HCT116 (cell line): ENCODE measurements around the gene ZSCAN4. TPM values are rescaled to one million over a fixed set of nuclear protein-coding genes. Genes with fewer than 3 reads are reported as not detected.

Experiments
- ATAC-seq: fragments of 200-7000 bp; cut with Tn5 transposase; 2 replicates; pipeline ENCODE4 v1.9.1; 2020; ENCODE audit warnings: mild to moderate bottlenecking, moderate library complexity
- BruUV-seq: library from RNA; stranded (reverse); fragments of 400-500 nt; replicated peaks from 2 replicates; lab custom pipeline; 2021; lab: Mats Ljungman, UMichigan
- CTCF ChIA-PET: fragments of 300-600 bp; sonication (Branson Sonifier 250); formaldehyde crosslinking; loops from one replicate; lab custom pipeline; 2021; ENCODE audit warnings: antibody characterized with exemption; lab: Charles Lee
- POLR2A ChIA-PET: fragments of 300-600, 350-600 bp; sonication (Branson Sonifier 250); formaldehyde crosslinking; loops from one replicate; lab custom pipeline; 2021; ENCODE audit warnings: antibody characterized with exemption; lab: Charles Lee
- RAD21 ChIA-PET, 2 experiments: fragments of 300-600 bp; sonication (Branson Sonifier 250); formaldehyde crosslinking; loops; one replicate each; lab custom pipeline; 2023; ENCODE audit warnings: low total read pairs in 2 of 2; ENCODE audit not compliant: uncharacterized antibody in 2 of 2, unreplicated experiment in 2 of 2, low non-redundant PET in 1 of 2; lab: Charles Lee
- DNase-seq: peaks from one replicate; pipeline ENCODE4 v3.0.0-alpha.2; 2010; ENCODE audit warnings: low read depth, low spot score
- H2AFZ ChIP-seq: fragments of 200-600 bp; shearing (Covaris generic), sonication (generic); 2 replicates; pipeline ENCODE4 v1.6.1; 2017; ENCODE audit warnings: low read depth, mixed run types, mixed read lengths, antibody characterized with exemption, low read length; ENCODE audit not compliant: poor library complexity, severe bottlenecking
- H3K27ac ChIP-seq: 2 replicates; pipeline ENCODE4 v1.5.1; 2012; ENCODE audit warnings: low read depth, low read length
- H3K27me3 ChIP-seq: fragments of 200-600 bp; sonication (generic); 2 replicates; pipeline ENCODE4 v1.6.1; 2016; ENCODE audit warnings: mixed run types, low read length, mixed read lengths; ENCODE audit not compliant: insufficient read depth
- H3K36me3 ChIP-seq, 2 experiments: fragments of 200-500 bp in 1 of 2; fragments of 200-600 bp in 1 of 2; sonication (Bioruptor generic) in 1 of 2; sonication (generic) in 1 of 2; 2 replicates each; pipeline versions ENCODE4 v1.5.1 to v1.6.1; 2014 to 2016; ENCODE audit warnings: low read length in 2 of 2, inconsistent platforms in 1 of 2, mixed read lengths in 1 of 2, mixed run types in 1 of 2; ENCODE audit not compliant: insufficient read depth in 2 of 2, control insufficient read depth in 1 of 2
- H3K4me1 ChIP-seq, 2 experiments: fragments of 200-600 bp in 1 of 2; sonication (generic) in 1 of 2; 2 replicates each; pipeline versions ENCODE4 v1.5.1 to v1.6.1; 2012 to 2017; ENCODE audit warnings: low read length in 2 of 2, inconsistent platforms in 1 of 2, mild to moderate bottlenecking in 1 of 2, mixed read lengths in 1 of 2, mixed run types in 1 of 2, moderate library complexity in 1 of 2; ENCODE audit not compliant: insufficient read depth in 2 of 2, control insufficient read depth in 1 of 2
- H3K4me2 ChIP-seq: fragments of 200-600 bp; sonication (generic); 2 replicates; pipeline ENCODE4 v1.6.1; 2017; ENCODE audit warnings: mixed run types, low read length, mixed read lengths
- H3K4me3 ChIP-seq, 2 experiments: fragments of 200-600 bp in 1 of 2; sonication (generic) in 1 of 2; replicated peaks in 1 of 2; 2 replicates each; pipeline ENCODE4 v1.5.1; 2011 to 2016; ENCODE audit warnings: low read length in 2 of 2, control low read depth in 1 of 2, low read depth in 1 of 2, mild to moderate bottlenecking in 1 of 2, mixed read lengths in 1 of 2, mixed run types in 1 of 2
- H3K79me2 ChIP-seq: fragments of 200-600 bp; sonication (generic); 2 replicates; pipeline ENCODE4 v1.6.1; 2017; ENCODE audit warnings: mild to moderate bottlenecking, mixed run types, low read length, moderate library complexity, mixed read lengths; ENCODE audit not compliant: insufficient read depth
- H3K9ac ChIP-seq: fragments of 200-600 bp; sonication (generic); 2 replicates; pipeline ENCODE4 v1.6.1; 2016; ENCODE audit warnings: low read length, mixed read lengths
- H3K9me2 ChIP-seq: fragments of 200-600 bp; sonication (generic), shearing (Covaris generic); 2 replicates; pipeline ENCODE4 v1.6.1; 2017; ENCODE audit warnings: mixed run types, mild to moderate bottlenecking, moderate library complexity; ENCODE audit not compliant: insufficient read depth
- H3K9me3 ChIP-seq, 2 experiments: fragments of 200-500 bp in 1 of 2; fragments of 200-600 bp in 1 of 2; sonication (Bioruptor generic) in 1 of 2; sonication (generic) in 1 of 2; 2 replicates each; pipeline ENCODE4 v1.6.1; 2014 to 2017; ENCODE audit warnings: low read length in 2 of 2, mixed read lengths in 2 of 2, inconsistent platforms in 1 of 2, low read depth in 1 of 2, mild to moderate bottlenecking in 1 of 2, mixed run types in 1 of 2, moderate library complexity in 1 of 2; ENCODE audit not compliant: control insufficient read depth in 1 of 2, insufficient read depth in 1 of 2
- H4K20me1 ChIP-seq: fragments of 200-600 bp; sonication (generic), shearing (Covaris generic); 2 replicates; pipeline ENCODE4 v1.6.1; 2017; ENCODE audit warnings: mixed run types, mild to moderate bottlenecking, moderate library complexity; ENCODE audit not compliant: insufficient read depth
- EGR1 ChIP-seq: IDR thresholded peaks from 2 replicates; pipeline ENCODE4 v1.6.1; 2012; ENCODE audit warnings: low read depth
- ELF1 ChIP-seq: IDR thresholded peaks from 2 replicates; pipeline ENCODE4 v1.6.1; 2012; ENCODE audit warnings: low read depth, borderline replicate concordance
- EZH2 ChIP-seq: fragments of 200-600 bp; sonication (generic); IDR thresholded peaks from 2 replicates; pipeline ENCODE4 v1.6.1; 2017; ENCODE audit warnings: antibody characterized with exemption, mixed run types
- EZH2phosphoT487 ChIP-seq: fragments of 200-600 bp; IDR thresholded peaks from 2 replicates; pipeline ENCODE4 v1.6.1; 2018; ENCODE audit warnings: antibody characterized with exemption, borderline replicate concordance
- FOSL1 ChIP-seq: IDR thresholded peaks from 2 replicates; pipeline ENCODE4 v1.6.1; 2012; ENCODE audit warnings: low read depth
- JUND ChIP-seq: IDR thresholded peaks from 2 replicates; pipeline ENCODE4 v1.6.1; 2012
- MAX ChIP-seq: IDR thresholded peaks from 2 replicates; pipeline ENCODE4 v1.6.1; 2012
- POLR2A ChIP-seq: IDR thresholded peaks from 2 replicates; pipeline ENCODE4 v1.7.0; 2011; ENCODE audit warnings: borderline replicate concordance; ENCODE audit not compliant: insufficient read depth, insufficient read length; ENCODE audit errors: extremely low read depth
- RAD21 ChIP-seq: IDR thresholded peaks from 2 replicates; pipeline ENCODE4 v1.6.1; 2012; ENCODE audit warnings: low read depth, mild to moderate bottlenecking
- SIN3A ChIP-seq: IDR thresholded peaks from 2 replicates; pipeline ENCODE4 v1.6.1; 2012; ENCODE audit warnings: low read depth
- SP1 ChIP-seq: IDR thresholded peaks from 2 replicates; pipeline ENCODE4 v1.6.1; 2012; ENCODE audit warnings: low read depth
- TCF7L2 ChIP-seq: IDR thresholded peaks from 2 replicates; pipeline ENCODE4 v1.7.0; 2011; ENCODE audit warnings: borderline replicate concordance, inconsistent platforms; ENCODE audit not compliant: insufficient read depth, insufficient read length; ENCODE audit errors: extremely low read depth
- YY1 ChIP-seq: IDR thresholded peaks from 2 replicates; pipeline ENCODE4 v1.6.1; 2011; ENCODE audit warnings: low read length, low read depth, moderate library complexity, mild to moderate bottlenecking; ENCODE audit not compliant: insufficient replicate concordance; ENCODE audit errors: extremely low read depth
- ZBTB33 ChIP-seq: IDR thresholded peaks from 2 replicates; pipeline ENCODE4 v1.6.1; 2011; ENCODE audit warnings: mild to moderate bottlenecking, low read length, moderate library complexity; ENCODE audit not compliant: insufficient replicate concordance; ENCODE audit errors: extremely low read depth
- ZFX ChIP-seq: fragments of 450-650 bp; IDR thresholded peaks from 2 replicates; pipeline ENCODE4 v1.6.1; 2017
- ZNF274 ChIP-seq: fragments of 200-500 bp; sonication (Bioruptor generic); IDR thresholded peaks from 2 replicates; pipeline ENCODE4 v1.6.1; 2014; ENCODE audit warnings: mild to moderate bottlenecking, low read depth, low read length, inconsistent platforms
- intact Hi-C: fragments of 100-400 bp; cut with micrococcal nuclease; formaldehyde crosslinking; loops from 2 replicates; pipeline ENCODE4 v1.10.0; 2022
- total RNA-seq: library from RNA; stranded (reverse); gene quantifications from one replicate; pipeline ENCODE4 v1.2.1, GENCODE V29; 2021; ENCODE audit not compliant: unreplicated experiment
- TF ChIP-seq, protein P1 (sequence below): IDR thresholded peaks from 2 replicates; pipeline ENCODE4 v1.6.1; 2012
- TF ChIP-seq, protein P2 (sequence below): IDR thresholded peaks from 2 replicates; pipeline ENCODE4 v1.6.1; 2012; ENCODE audit warnings: low read depth
- TF ChIP-seq, protein P3 (sequence below), 3 experiments: fragments of 200-600 bp in 1 of 3; sonication (generic) in 1 of 3; IDR thresholded peaks in 2 of 3; conservative IDR thresholded peaks in 1 of 3; 2 replicates each; pipeline ENCODE4 v1.5.1; 2012 to 2017; ENCODE audit warnings: low read depth in 2 of 3, low read length in 2 of 3, antibody characterized with exemption in 1 of 3, borderline replicate concordance in 1 of 3, control low read depth in 1 of 3, mild to moderate bottlenecking in 1 of 3, mixed read lengths in 1 of 3, mixed run types in 1 of 3, moderate library complexity in 1 of 3; ENCODE audit not compliant: insufficient read depth in 1 of 3

Gene ZSCAN4
- total RNA-seq, 1 experiment from 2014 or later, result not detected

- Histone ChIP-seq H3K4me3 (no peak overlapping the region), H3K4me1 (peaks cover 0 to 6% of the 10 kb centered on the region in 2 experiments; a peak in 3 of 4 replicates), H3K27me3 (no peaks in the 10 kb centered on the region)
- DNase-seq, result no peak
- POLR2A ChIA-PET, result no interaction called here
- RAD21 ChIA-PET, result no interaction called here
- no peak for TF ChIP-seq ELF1
- TF ChIP-seq EGR1, result no peak
- no peak for TF ChIP-seq ZBTB33
- no peak for TF ChIP-seq TCF7L2
- TF ChIP-seq EZH2, result no peak
- TF ChIP-seq JUND, result no peak
- TF ChIP-seq, protein P1, sequence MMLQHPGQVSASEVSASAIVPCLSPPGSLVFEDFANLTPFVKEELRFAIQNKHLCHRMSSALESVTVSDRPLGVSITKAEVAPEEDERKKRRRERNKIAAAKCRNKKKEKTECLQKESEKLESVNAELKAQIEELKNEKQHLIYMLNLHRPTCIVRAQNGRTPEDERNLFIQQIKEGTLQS, result no peak
- TF ChIP-seq, protein P2, sequence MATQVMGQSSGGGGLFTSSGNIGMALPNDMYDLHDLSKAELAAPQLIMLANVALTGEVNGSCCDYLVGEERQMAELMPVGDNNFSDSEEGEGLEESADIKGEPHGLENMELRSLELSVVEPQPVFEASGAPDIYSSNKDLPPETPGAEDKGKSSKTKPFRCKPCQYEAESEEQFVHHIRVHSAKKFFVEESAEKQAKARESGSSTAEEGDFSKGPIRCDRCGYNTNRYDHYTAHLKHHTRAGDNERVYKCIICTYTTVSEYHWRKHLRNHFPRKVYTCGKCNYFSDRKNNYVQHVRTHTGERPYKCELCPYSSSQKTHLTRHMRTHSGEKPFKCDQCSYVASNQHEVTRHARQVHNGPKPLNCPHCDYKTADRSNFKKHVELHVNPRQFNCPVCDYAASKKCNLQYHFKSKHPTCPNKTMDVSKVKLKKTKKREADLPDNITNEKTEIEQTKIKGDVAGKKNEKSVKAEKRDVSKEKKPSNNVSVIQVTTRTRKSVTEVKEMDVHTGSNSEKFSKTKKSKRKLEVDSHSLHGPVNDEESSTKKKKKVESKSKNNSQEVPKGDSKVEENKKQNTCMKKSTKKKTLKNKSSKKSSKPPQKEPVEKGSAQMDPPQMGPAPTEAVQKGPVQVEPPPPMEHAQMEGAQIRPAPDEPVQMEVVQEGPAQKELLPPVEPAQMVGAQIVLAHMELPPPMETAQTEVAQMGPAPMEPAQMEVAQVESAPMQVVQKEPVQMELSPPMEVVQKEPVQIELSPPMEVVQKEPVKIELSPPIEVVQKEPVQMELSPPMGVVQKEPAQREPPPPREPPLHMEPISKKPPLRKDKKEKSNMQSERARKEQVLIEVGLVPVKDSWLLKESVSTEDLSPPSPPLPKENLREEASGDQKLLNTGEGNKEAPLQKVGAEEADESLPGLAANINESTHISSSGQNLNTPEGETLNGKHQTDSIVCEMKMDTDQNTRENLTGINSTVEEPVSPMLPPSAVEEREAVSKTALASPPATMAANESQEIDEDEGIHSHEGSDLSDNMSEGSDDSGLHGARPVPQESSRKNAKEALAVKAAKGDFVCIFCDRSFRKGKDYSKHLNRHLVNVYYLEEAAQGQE, result no peak
- TF ChIP-seq ZNF274, result no peak
- TF ChIP-seq SIN3A, result no peak
- no peak for TF ChIP-seq FOSL1
- no peak for TF ChIP-seq MAX
- TF ChIP-seq YY1, result no peak
- no peak for TF ChIP-seq SP1
- no peak for TF ChIP-seq RAD21
- TF ChIP-seq EZH2phosphoT487, result no peak
- TF ChIP-seq POLR2A, result no peak
- TF ChIP-seq, protein P3, sequence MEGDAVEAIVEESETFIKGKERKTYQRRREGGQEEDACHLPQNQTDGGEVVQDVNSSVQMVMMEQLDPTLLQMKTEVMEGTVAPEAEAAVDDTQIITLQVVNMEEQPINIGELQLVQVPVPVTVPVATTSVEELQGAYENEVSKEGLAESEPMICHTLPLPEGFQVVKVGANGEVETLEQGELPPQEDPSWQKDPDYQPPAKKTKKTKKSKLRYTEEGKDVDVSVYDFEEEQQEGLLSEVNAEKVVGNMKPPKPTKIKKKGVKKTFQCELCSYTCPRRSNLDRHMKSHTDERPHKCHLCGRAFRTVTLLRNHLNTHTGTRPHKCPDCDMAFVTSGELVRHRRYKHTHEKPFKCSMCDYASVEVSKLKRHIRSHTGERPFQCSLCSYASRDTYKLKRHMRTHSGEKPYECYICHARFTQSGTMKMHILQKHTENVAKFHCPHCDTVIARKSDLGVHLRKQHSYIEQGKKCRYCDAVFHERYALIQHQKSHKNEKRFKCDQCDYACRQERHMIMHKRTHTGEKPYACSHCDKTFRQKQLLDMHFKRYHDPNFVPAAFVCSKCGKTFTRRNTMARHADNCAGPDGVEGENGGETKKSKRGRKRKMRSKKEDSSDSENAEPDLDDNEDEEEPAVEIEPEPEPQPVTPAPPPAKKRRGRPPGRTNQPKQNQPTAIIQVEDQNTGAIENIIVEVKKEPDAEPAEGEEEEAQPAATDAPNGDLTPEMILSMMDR (IDR thresholded peaks at IDR 0.05 in 2 of 3, conservative IDR thresholded peaks at IDR 0.05 in 1 of 3; ENCODE audit: borderline replicate concordance in 1 of 3, insufficient read depth in 1 of 3, low read depth in 2 of 3, low read length in 2 of 3), result no peak
- TF ChIP-seq ZFX, result no peak
- TF ChIP-seq, all 23 proteins: peak for 0
- Histone ChIP-seq H3K9me3 (peaks cover 48 to 61% of the 10 kb centered on the region in 2 experiments; a peak in 3 of 4 replicates), H4K20me1 (no peaks in the 10 kb centered on the region), H3K36me3 (peaks cover 19 to 70% of the 10 kb centered on the region in 2 experiments), H3K79me2 (peaks cover 81% of the 10 kb centered on the region), H2AFZ (no peak overlapping the region), H3K9ac (no peak overlapping the region), H3K4me2 (no peak overlapping the region), H3K9me2 (no peaks in the 10 kb centered on the region), H3K27ac (no peak overlapping the region)
- no TSS peak for BruUV-seq
- ATAC-seq, result no peak
- CTCF ChIA-PET, result no interaction called here
- intact Hi-C loops, result no loop called here
Observed at GRCh38 chr19:57687363-57688010, 18.8 kb downstream of the ZSCAN4 start.
